A673 (cell line): Measurements from ENCODE around the gene OR8A1. TPM values are rescaled to one million over a fixed set of nuclear protein-coding genes. Genes with fewer than 3 reads are reported as not detected.

Source experiments
- BruUV-seq: library from RNA; stranded (reverse); fragments of 400-500 nt; replicated peaks from 2 replicates; lab custom pipeline; 2021; lab: Mats Ljungman, UMichigan
- CTCF ChIA-PET: fragments of 300-600 bp; sonication (Branson Sonifier 250); formaldehyde crosslinking; loops from one replicate; lab custom pipeline; 2022; ENCODE audit warnings: antibody characterized with exemption; lab: Charles Lee
- POLR2A ChIA-PET: fragments of 300-600 bp; sonication (Branson Sonifier 250); formaldehyde crosslinking; loops from one replicate; lab custom pipeline; 2022; ENCODE audit warnings: antibody characterized with exemption; ENCODE audit not compliant: low non-redundant PET; lab: Charles Lee
- DNase-seq: peaks from one replicate; pipeline ENCODE4 v3.0.0-alpha.2; 2015; ENCODE audit warnings: low spot score
- H3K27ac ChIP-seq: fragments of 200-600 bp; sonication (generic); 2 replicates; pipeline ENCODE4 v1.5.1; 2016; ENCODE audit warnings: mixed run types, low read depth, mild to moderate bottlenecking, mixed read lengths, antibody characterized with exemption, low read length; ENCODE audit not compliant: poor library complexity, severe bottlenecking
- H3K27me3 ChIP-seq: fragments of 200-600 bp; sonication (generic); replicated peaks from 2 replicates; pipeline ENCODE4 v1.6.1; 2017; ENCODE audit warnings: mixed run types, low read depth, mild to moderate bottlenecking, mixed read lengths, antibody characterized with exemption, low read length; ENCODE audit not compliant: insufficient read depth, poor library complexity
- H3K36me3 ChIP-seq: fragments of 200-600 bp; sonication (generic); 2 replicates; pipeline ENCODE4 v1.6.1; 2016; ENCODE audit warnings: mixed run types, mild to moderate bottlenecking, mixed read lengths, antibody characterized with exemption, low read length; ENCODE audit not compliant: insufficient read depth, poor library complexity, severe bottlenecking
- H3K4me1 ChIP-seq: fragments of 200-600 bp; sonication (generic); 2 replicates; pipeline ENCODE4 v1.6.1; 2017; ENCODE audit warnings: mixed run types, mild to moderate bottlenecking, mixed read lengths, antibody characterized with exemption, low read length; ENCODE audit not compliant: insufficient read depth, poor library complexity, severe bottlenecking
- H3K4me3 ChIP-seq: fragments of 200-600 bp; sonication (generic); 2 replicates; pipeline ENCODE4 v1.5.1; 2016; ENCODE audit warnings: low read depth, mixed run types, mild to moderate bottlenecking, mixed read lengths, low read length; ENCODE audit not compliant: poor library complexity, severe bottlenecking
- H3K9me3 ChIP-seq: fragments of 200-600 bp; sonication (generic); 2 replicates; pipeline ENCODE4 v1.6.1; 2016; ENCODE audit warnings: mixed run types, low read depth, mild to moderate bottlenecking, mixed read lengths, antibody characterized with exemption, low read length; ENCODE audit not compliant: poor library complexity, severe bottlenecking
- CTCF ChIP-seq: fragments of 300-800, 200-600 bp; sonication (generic); conservative IDR thresholded peaks from 2 replicates; pipeline ENCODE4 v1.5.1; 2017; ENCODE audit warnings: low read depth, mild to moderate bottlenecking, antibody characterized with exemption, low read length, moderate library complexity, mixed read lengths
- EZH2 ChIP-seq: fragments of 200-600 bp; sonication (generic); IDR thresholded peaks from 2 replicates; pipeline ENCODE4 v1.6.1; 2017; ENCODE audit warnings: borderline replicate concordance, low read depth, mild to moderate bottlenecking, mixed read lengths, antibody characterized with exemption, low read length; ENCODE audit not compliant: poor library complexity, severe bottlenecking
- intact Hi-C: fragments of 100-400 bp; cut with micrococcal nuclease; formaldehyde crosslinking; loops from one replicate; pipeline ENCODE4 v1.10.0; 2022; ENCODE audit not compliant: unreplicated experiment
- total RNA-seq: library from RNA; stranded (reverse); gene quantifications from 2 replicates; pipeline ENCODE4 v1.2.3, GENCODE V29; 2021

OR8A1 gene
- total RNA-seq, 1 experiment from 2014 or later = not detected

DNA sequence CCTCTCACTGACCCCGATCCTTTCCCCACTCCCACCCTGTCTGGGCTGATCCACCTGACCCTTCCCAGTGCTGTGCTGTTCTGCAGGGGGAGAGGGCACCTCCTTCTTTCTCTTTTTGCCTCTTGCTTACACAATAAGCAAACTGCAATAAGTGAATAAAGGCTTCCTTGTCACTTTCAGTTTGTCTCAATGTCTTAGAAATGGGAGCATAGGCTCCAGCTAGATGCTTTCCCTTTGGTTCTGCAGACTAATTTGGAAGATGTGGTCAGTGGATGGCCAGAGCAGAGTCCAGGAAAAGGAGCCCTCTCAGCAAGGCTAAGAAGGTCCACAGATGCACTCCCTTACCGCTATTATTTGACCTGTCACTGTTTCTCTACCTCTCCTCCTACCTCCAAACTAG is 35.7 kb upstream of the OR8A1 start:
- ChIA-PET CTCF (no interaction called here), POLR2A (no interaction called here)
- TF ChIP-seq EZH2 (no peak), CTCF (no peak)
- no peak for DNase-seq
- H3K9me3 ChIP-seq = peaks cover under 1% of the 10 kb centered on the region
- intact Hi-C loops = no loop called here
- no peaks in the 10 kb centered on the region for H3K4me1 ChIP-seq
- H3K27me3 ChIP-seq = no peaks in the 10 kb centered on the region
- H3K27ac ChIP-seq = no peak overlapping the region
- H3K4me3 ChIP-seq = no peak overlapping the region
- no TSS peak for BruUV-seq
- H3K36me3 ChIP-seq = no peaks in the 10 kb centered on the region

GRCh38 chr11:124535552-124536232 is 34.1 kb upstream of the OR8A1 start:
- intact Hi-C loops = no loop called here
- DNase-seq = peak; percentile 34
- H3K36me3 ChIP-seq = no peaks in the 10 kb centered on the region
- no peaks in the 10 kb centered on the region for H3K9me3 ChIP-seq
- no peaks in the 10 kb centered on the region for H3K4me1 ChIP-seq
- CTCF ChIA-PET = no interaction called here
- no peak overlapping the region for H3K27ac ChIP-seq
- H3K27me3 ChIP-seq = no peaks in the 10 kb centered on the region
- H3K4me3 ChIP-seq = no peak overlapping the region
- POLR2A ChIA-PET = interaction anchor here (0.6 kb wide), 1 partner anchor 242 kb away, joined by 3 read pairs; no protein-coding TSS in a partner anchor
- TF ChIP-seq CTCF (no peak), EZH2 (no peak)
- no TSS peak for BruUV-seq

- CTCF ChIA-PET = interaction anchor here (0.6 kb wide), 1 partner anchor 257 kb away, joined by 3 read pairs; no protein-coding TSS in a partner anchor
- peak; percentile 14 for DNase-seq
Measured at GRCh38 chr11:124536520-124536919, 33.3 kb upstream of the OR8A1 start.

More at GRCh38 chr11:124536520-124536919, 33.3 kb upstream of the OR8A1 start:
- H3K27me3 ChIP-seq = peaks cover 3% of the 10 kb centered on the region
- H3K9me3 ChIP-seq = no peaks in the 10 kb centered on the region
- POLR2A ChIA-PET = no interaction called here
- H3K36me3 ChIP-seq = no peaks in the 10 kb centered on the region
- intact Hi-C loops = no loop called here
- H3K4me1 ChIP-seq = no peaks in the 10 kb centered on the region
- no TSS peak for BruUV-seq
- no peak for TF ChIP-seq EZH2
- no peak; the same call in 1 of the 2 replicates for TF ChIP-seq CTCF
- H3K4me3 ChIP-seq = no peak overlapping the region
- no peak overlapping the region for H3K27ac ChIP-seq
